HEK293T (cell line): ENCODE measurements around the gene CEP43.

Experiments used
- BHLHE40 ChIP-seq: fragments of 450-650 bp; IDR thresholded peaks from 2 replicates; pipeline ENCODE4 v1.6.1; 2016; ENCODE audit warnings: mild to moderate bottlenecking, moderate library complexity, borderline replicate concordance
- CTBP1 ChIP-seq: fragments of 450-650 bp; IDR thresholded peaks from 2 replicates; pipeline ENCODE4 v1.6.1; 2016; ENCODE audit warnings: borderline replicate concordance
- ELF4 ChIP-seq: fragments of 450-650 bp; IDR thresholded peaks from 2 replicates; pipeline ENCODE4 v1.6.1; 2017; ENCODE audit warnings: antibody characterized with exemption
- FOXK2 ChIP-seq: fragments of 450-650 bp; IDR thresholded peaks from 2 replicates; pipeline ENCODE4 v1.6.1; 2016; ENCODE audit warnings: mild to moderate bottlenecking
- FOXM1 ChIP-seq: fragments of 450-650 bp; IDR thresholded peaks from 2 replicates; pipeline ENCODE4 v1.6.1; 2017; ENCODE audit warnings: mild to moderate bottlenecking, borderline replicate concordance
- HDGF ChIP-seq: fragments of 450-650 bp; IDR thresholded peaks from 2 replicates; pipeline ENCODE4 v1.6.1; 2017; ENCODE audit warnings: antibody characterized with exemption, borderline replicate concordance
- L3MBTL2 ChIP-seq: fragments of 450-650 bp; conservative IDR thresholded peaks from 2 replicates; pipeline ENCODE4 v1.6.1; 2016; ENCODE audit warnings: mild to moderate bottlenecking
- PKNOX1 ChIP-seq: fragments of 450-650 bp; IDR thresholded peaks from 2 replicates; pipeline ENCODE4 v1.6.1; 2016
- SP1 ChIP-seq: fragments of 450-650 bp; IDR thresholded peaks from 2 replicates; pipeline ENCODE4 v1.6.1; 2017
- SUZ12 ChIP-seq: fragments of 450-650 bp; IDR thresholded peaks from 2 replicates; pipeline ENCODE4 v1.6.1; 2016; ENCODE audit warnings: mild to moderate bottlenecking
- TARDBP ChIP-seq: fragments of 450-650 bp; IDR thresholded peaks from 2 replicates; pipeline ENCODE4 v1.6.1; 2016
- ZNF384 ChIP-seq: fragments of 450-650 bp; IDR thresholded peaks from 2 replicates; pipeline ENCODE4 v1.6.1; 2016

- TF ChIP-seq SUZ12 (no peak), SP1 (no peak), CTBP1 (no peak), FOXM1 (no peak), ZNF384 (no peak), PKNOX1 (no peak), TARDBP (no peak), BHLHE40 (no peak), FOXK2 (no peak), ELF4 (no peak), HDGF (no peak), L3MBTL2 (no peak)
Measured at GRCh38 chr6:166959911-166960608, 39.1 kb upstream of the CEP43 start.
